PC-3 (cell line): ENCODE results near the gene ZNF41. TPM values are rescaled to one million over a fixed set of nuclear protein-coding genes. Genes with fewer than 3 reads are reported as not detected.
A peak's percentile ranks its signal among the peaks of the same experiment; 100 is the strongest.

Source experiments
- ATAC-seq: fragments of 200-7000 bp; cut with Tn5 transposase; 2 replicates; pipeline ENCODE4 v1.9.1; 2020; ENCODE audit warnings: mild to moderate bottlenecking, moderate library complexity
- BruUV-seq: library from RNA; stranded (reverse); fragments of 400-500 nt; replicated peaks from 2 replicates; lab custom pipeline; 2021; lab: Mats Ljungman, UMichigan
- CTCF ChIA-PET: fragments of 300-600 bp; sonication (Branson Sonifier 250); formaldehyde crosslinking; loops from one replicate; lab custom pipeline; 2022; ENCODE audit warnings: antibody characterized with exemption; lab: Charles Lee
- POLR2A ChIA-PET: fragments of 300-600 bp; sonication (Branson Sonifier 250); formaldehyde crosslinking; loops from one replicate; lab custom pipeline; 2022; ENCODE audit warnings: antibody characterized with exemption; ENCODE audit not compliant: unreplicated experiment; lab: Charles Lee
- DNase-seq: peaks from one replicate; pipeline ENCODE4 v3.0.0-alpha.2; 2015
- H2AFZ ChIP-seq: fragments of 300-600 bp; sonication (generic); 2 replicates; pipeline ENCODE4 v1.6.0; 2016; ENCODE audit warnings: antibody characterized with exemption, low read length
- H3F3A ChIP-seq: fragments of 300-600 bp; sonication (generic); one replicate; pipeline ENCODE4 v1.6.0; 2017; ENCODE audit warnings: antibody characterized with exemption, low read length, control low read depth, mild to moderate bottlenecking; ENCODE audit not compliant: unreplicated experiment
- H3K27ac ChIP-seq: fragments of 300-600 bp; sonication (generic); 2 replicates; pipeline ENCODE4 v1.5.1; 2016; ENCODE audit warnings: mild to moderate bottlenecking, low read length
- H3K27me3 ChIP-seq: fragments of 300-600 bp; sonication (generic); 2 replicates; pipeline ENCODE4 v1.6.1; 2016; ENCODE audit warnings: low read length, mixed read lengths
- H3K36me3 ChIP-seq: fragments of 300-600 bp; sonication (generic); 2 replicates; pipeline ENCODE4 v1.6.1; 2016; ENCODE audit warnings: low read depth, mixed run types, low read length, mixed read lengths
- H3K4me1 ChIP-seq: fragments of 300-600 bp; sonication (generic); 2 replicates; pipeline ENCODE4 v1.5.1; 2016; ENCODE audit warnings: low read length; ENCODE audit not compliant: insufficient read depth
- H3K4me2 ChIP-seq: fragments of 300-600 bp; sonication (generic); 2 replicates; pipeline ENCODE4 v1.6.0; 2016; ENCODE audit warnings: low read length
- H3K4me3 ChIP-seq: fragments of 300-600 bp; sonication (generic); 2 replicates; pipeline ENCODE4 v1.5.1; 2016; ENCODE audit warnings: mild to moderate bottlenecking, low read length, mixed read lengths
- H3K79me2 ChIP-seq: fragments of 300-600 bp; sonication (generic); 2 replicates; pipeline ENCODE4 v1.6.1; 2017; ENCODE audit warnings: low read length, mixed read lengths
- H3K9ac ChIP-seq: fragments of 300-600 bp; sonication (generic); 2 replicates; pipeline ENCODE4 v1.6.0; 2016; ENCODE audit warnings: mild to moderate bottlenecking, low read length
- H3K9me2 ChIP-seq: fragments of 300-600 bp; sonication (generic); replicated peaks from 2 replicates; pipeline ENCODE4 v1.6.1; 2016; ENCODE audit warnings: mixed run types, low read length, mixed read lengths
- H3K9me3 ChIP-seq: fragments of 300-600 bp; sonication (generic); 2 replicates; pipeline ENCODE4 v1.6.1; 2016; ENCODE audit warnings: low read length, mixed read lengths
- H4K20me1 ChIP-seq: fragments of 300-600 bp; sonication (generic); 2 replicates; pipeline ENCODE4 v1.6.1; 2016; ENCODE audit warnings: low read length, mixed read lengths
- CTCF ChIP-seq: fragments of 300-600 bp; sonication (generic); conservative IDR thresholded peaks from 2 replicates; pipeline ENCODE4 v1.5.1; 2017; ENCODE audit warnings: antibody characterized with exemption, low read depth, mild to moderate bottlenecking, low read length
- EZH2 ChIP-seq: fragments of 300-600 bp; sonication (generic); IDR thresholded peaks from one replicate; pipeline ENCODE4 v1.6.1; 2017; ENCODE audit warnings: antibody characterized with exemption, mild to moderate bottlenecking, low read length; ENCODE audit not compliant: unreplicated experiment
- EZH2phosphoT487 ChIP-seq: fragments of 300-600 bp; sonication (generic); IDR thresholded peaks from 2 replicates; pipeline ENCODE4 v1.6.1; 2018; ENCODE audit warnings: mild to moderate bottlenecking, antibody characterized with exemption, low read length, borderline replicate concordance
- intact Hi-C: fragments of 100-400 bp; cut with micrococcal nuclease; formaldehyde crosslinking; loops from 2 replicates; pipeline ENCODE4 v1.9.0; 2023
- total RNA-seq: library from RNA; depleted of rRNA; stranded (reverse); fragments of >200 nt; gene quantifications from 2 replicates; pipeline ENCODE4 v1.2.3, GENCODE V29; 2014

The ZNF41 gene
- total RNA-seq, 1 experiment from 2014 or later: 11.3 TPM

DNA sequence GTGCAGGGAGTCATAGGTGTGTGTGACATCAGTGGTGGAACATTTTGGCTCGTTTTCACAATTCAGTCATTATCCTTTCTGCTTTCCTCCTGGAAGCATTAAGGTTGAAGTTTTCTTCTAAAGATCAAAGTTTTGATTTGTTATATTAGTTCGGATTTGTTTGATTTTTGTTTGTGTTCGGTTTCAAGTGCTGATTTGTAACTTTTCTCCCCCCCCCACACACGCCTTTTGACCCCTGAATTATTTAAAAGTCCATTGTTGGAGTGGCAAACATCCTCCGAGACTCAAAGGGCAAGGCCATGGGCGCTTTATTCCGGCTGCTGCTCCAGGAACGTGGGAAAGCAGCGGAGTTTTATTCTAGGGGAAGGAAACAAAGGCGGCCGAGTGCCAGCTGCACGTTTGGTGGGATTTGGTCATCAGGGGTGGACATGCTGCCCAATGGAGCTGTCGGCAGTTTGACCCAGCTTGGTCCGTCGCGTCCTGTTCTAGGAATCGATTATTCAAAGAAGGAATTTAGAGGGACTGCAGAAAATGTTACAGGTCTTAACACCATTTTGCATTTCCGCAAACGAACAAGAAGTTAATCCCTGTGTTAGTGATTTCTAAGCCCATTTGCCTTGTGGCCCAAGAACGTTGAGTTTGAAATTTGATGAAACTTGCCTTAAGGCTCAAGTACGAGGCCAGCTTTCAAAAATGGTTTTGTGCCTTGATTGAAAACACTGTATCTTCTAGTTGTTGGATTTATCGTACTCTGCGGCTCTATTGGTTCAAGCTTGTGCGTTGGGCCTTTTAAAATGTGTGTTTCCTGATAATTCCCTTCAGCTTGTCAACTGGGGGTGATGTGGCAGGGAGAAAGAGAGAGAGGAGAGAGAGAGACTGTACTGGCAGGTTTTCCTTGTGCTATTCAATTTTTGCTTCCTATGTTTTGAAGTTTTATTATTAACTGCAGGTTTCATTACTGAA lies 565 bp upstream of the ZNF41 start:
- H3K9ac ChIP-seq: peak overlapping the region; percentile 93
- no peak for ATAC-seq
- no peaks in the 10 kb centered on the region for H3K36me3 ChIP-seq
- DNase-seq: peak; percentile 25
- peaks cover 71% of the 10 kb centered on the region for H3K79me2 ChIP-seq
- CTCF ChIA-PET: no interaction called here
- H3K4me1 ChIP-seq: peaks cover 25% of the 10 kb centered on the region
- intact Hi-C loops: loop anchor here (5.0 kb wide), 3 partner anchors 39 to 291 kb away; partner anchors contain the start of gene UBA1
- POLR2A ChIA-PET: interaction anchor here (0.6 to 0.7 kb wide), 2 partner anchors 18 to 185 kb away, joined by 3 to 5 read pairs; no protein-coding TSS in a partner anchor
- H3K27me3 ChIP-seq: no peaks in the 10 kb centered on the region
- H3F3A ChIP-seq: no peaks in the 10 kb centered on the region
- no peaks in the 10 kb centered on the region for H3K9me3 ChIP-seq
- peak overlapping the region; percentile 86 for H3K27ac ChIP-seq
- no peaks in the 10 kb centered on the region for H4K20me1 ChIP-seq
- TF ChIP-seq EZH2 (no peak), CTCF (no peak), EZH2phosphoT487 (no peak)
- H3K9me2 ChIP-seq: no peaks in the 10 kb centered on the region
- peak overlapping the region; percentile 75 for H2AFZ ChIP-seq
- BruUV-seq: TSS peak; percentile 79
- peak overlapping the region; percentile 98 for H3K4me2 ChIP-seq
- H3K4me3 ChIP-seq: peak overlapping the region; percentile 92

GRCh38 chrX:47482065-47482511 lies 934 bp downstream of the ZNF41 start:
- no TSS peak for BruUV-seq
- no peaks in the 10 kb centered on the region for H4K20me1 ChIP-seq
- peaks cover 85% of the 10 kb centered on the region for H3K79me2 ChIP-seq
- no peaks in the 10 kb centered on the region for H3F3A ChIP-seq
- intact Hi-C loops: loop anchor here (5.0 kb wide), 3 partner anchors 40 to 290 kb away; partner anchors contain the start of gene UBA1
- H3K4me3 ChIP-seq: peak overlapping the region; percentile 92
- peak overlapping the region; percentile 75 for H2AFZ ChIP-seq
- peak overlapping the region; percentile 86 for H3K27ac ChIP-seq
- H3K9me3 ChIP-seq: no peaks in the 10 kb centered on the region
- POLR2A ChIA-PET: no interaction called here
- no peaks in the 10 kb centered on the region for H3K27me3 ChIP-seq
- peak overlapping the region; percentile 98 for H3K4me2 ChIP-seq
- no peak for TF ChIP-seq EZH2phosphoT487
- TF ChIP-seq CTCF: no peak
- no peak for TF ChIP-seq EZH2
- peak overlapping the region; percentile 93 for H3K9ac ChIP-seq
- H3K4me1 ChIP-seq: peaks cover 25% of the 10 kb centered on the region
- no peaks in the 10 kb centered on the region for H3K9me2 ChIP-seq
- CTCF ChIA-PET: no interaction called here
- ATAC-seq (no peak), DNase-seq (no peak)
- H3K36me3 ChIP-seq: no peaks in the 10 kb centered on the region
